CD4-positive, alpha-beta T cell treated with Interleukin-4 for 1 hour (primary cell): ENCODE results near the gene KMT5B.

Source experiments
- DNase-seq, 2 donors: peaks; one replicate each; pipeline ENCODE4 v3.0.0-alpha.2; 2020 to 2022

KMT5B gene

DNA sequence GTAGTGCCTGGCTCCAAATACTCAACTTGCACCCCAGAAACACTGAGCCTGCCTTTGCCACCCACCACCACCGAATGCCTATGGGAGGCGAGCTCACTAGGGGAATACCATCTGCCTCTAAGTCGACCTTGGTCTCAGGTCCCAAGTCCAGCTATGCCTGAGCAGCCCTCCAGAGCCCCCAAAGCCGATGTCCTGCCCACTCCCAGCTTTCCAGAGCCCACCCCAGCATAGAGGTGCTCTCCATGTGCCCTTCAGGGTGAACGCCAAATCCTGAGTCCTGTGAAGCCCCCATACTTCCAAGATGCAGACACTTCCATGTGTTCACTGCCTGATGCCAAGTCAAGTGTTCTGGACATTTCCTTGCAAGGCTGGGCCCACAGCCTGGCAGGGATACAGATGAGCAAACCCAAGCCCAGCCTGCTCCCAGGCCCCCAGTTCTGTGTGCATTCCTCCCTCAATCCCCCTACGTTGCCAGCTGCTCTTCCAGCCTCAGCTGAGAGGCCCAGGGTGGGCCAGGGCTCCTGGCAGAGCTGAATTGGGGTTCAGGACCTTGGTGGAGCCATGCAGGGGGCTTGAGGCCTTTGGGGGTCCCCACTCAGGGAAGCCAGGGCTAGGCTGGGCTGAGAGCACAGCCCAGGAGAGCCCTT lies 2.6 kb upstream of the KMT5B start:
- no peak for DNase-seq

DNA sequence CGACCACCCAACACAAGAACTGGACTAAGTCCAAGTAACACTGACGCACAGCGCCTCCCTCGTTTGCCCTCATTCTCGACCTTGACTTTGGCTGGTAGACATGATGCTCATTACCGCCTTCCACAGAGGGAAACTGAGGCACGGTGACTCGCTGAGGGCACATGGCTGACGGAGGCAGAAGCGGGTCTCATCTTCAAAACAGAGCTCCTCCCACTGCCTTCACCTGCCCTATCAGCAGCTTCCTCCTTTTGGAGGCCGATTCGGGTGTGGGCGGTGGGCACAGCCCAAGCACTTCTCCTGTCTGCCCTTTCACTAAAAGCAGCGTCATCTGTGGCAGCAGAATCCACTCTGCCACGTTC lies 2.0 kb upstream of the KMT5B start:
- DNase-seq, result peak; percentile 15 to 26

- DNase-seq, result no peak
Measured at GRCh38 chr11:68214173-68215086, 1.3 kb upstream of the KMT5B start.

DNA sequence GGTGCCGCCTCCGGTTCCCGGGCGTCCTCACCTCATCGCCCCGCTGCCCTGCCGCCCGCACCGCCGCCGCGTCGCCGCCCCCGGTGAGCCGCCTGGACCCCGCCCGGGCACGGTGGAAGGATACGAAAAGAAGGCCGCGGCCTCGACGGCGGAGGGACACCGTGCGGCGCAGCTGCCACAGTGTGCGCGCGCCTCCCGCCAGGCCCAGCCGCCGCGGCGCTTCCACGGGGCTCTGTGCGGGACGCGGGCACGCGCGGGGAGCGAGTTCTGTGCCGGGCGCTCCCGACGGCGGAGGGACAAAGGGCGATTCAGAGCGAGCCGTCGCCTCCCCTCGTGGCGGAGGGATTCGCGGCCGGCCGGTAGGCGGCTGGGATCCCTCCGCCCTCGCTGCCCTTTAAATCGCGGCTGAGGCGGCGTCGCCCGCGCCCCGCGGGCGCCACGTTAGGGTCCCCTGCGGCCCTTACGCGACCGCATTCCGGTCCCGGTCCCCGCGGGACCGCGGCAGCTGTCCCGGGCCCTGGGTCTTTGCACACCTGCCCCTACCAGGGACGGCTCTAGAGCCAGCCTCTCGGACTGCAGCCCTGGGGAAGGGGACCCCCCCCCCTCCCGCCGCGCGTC lies 568 bp upstream of the KMT5B start:
- DNase-seq, result peak; percentile 82 to 90

- peak; percentile 70 to 71 for DNase-seq
Measured at GRCh38 chr11:68212421-68213134, 518 bp downstream of the KMT5B start.

- no peak for DNase-seq
Measured at GRCh38 chr11:68211546-68211945, 1.6 kb downstream of the KMT5B start.

DNA sequence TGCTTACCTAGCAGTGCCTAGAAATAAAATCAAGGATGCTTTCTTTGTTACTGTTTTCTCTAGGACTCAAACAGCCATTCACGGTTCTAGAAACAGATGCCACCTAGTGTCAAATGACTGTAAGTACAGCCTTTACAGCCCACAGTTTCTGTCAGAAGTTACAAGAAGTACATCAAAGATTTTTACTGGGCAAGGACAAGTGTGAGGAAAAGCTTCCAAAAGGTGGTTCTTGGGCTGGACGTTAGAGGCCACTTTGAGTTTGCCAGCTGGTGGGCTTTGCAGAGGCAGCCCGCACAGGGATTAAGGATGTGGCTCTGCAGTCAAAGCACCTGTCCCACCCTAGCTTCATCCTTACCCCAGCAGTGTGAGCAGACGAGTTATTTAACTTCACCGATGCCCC lies 6.9 kb downstream of the KMT5B start:
- peak; percentile 21 to 70 for DNase-seq

DNA sequence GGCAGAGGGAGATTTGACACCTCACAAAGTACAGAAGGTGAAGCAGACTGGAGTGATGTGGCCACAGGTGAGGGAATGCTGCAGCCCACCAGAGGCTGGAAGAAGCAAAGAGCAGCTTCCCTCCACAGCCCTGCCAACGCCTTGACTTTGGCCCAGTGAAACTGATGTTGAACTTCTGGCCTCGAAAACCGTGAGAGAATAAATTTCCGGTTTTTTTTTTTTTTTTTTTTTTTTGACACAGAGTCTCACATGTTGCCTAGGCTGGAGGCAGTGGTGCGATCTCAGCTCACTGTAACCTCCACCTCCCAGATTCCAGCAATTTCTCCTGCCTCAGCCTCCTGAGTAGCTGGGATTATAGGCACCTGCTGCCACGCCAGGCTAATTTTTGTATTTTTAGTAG lies 8.7 kb downstream of the KMT5B start:
- no peak for DNase-seq

DNA sequence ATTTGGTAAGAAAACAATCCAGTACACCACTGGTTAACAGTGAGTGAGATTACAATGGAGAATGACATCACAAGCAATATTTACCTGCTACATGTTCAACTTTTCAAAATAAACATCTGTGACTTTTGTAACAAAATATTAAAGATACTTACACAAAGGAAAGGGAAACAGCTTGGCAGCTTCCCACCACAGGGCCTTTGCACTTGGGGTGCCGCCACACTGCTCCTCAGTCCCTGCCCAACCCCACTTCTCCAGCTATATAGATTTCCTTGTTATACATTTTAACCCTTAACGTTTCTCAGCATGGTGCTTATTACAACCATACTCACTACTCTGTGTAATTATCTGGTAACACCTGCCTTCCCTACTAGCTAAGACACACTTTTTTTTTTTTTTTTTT lies 10.9 kb downstream of the KMT5B start:
- DNase-seq, result no peak

DNA sequence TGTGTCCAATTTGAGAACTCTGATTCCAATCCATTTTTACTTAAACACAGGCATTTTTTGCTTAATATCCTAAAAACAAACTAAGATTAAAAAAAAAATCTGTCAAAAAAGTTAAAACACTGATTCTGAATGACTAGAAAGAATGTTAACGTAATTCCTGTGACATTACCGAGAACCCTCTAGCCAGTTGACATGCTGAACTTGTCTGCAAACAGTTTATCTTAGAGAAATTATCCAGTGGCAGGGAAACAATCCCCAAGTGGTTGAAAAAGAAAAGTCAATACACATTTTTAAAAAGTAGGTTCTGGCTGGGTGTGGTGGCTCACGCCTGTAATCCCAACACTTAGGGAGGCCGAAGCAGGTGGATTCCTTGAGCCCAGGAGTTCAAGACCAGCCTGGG lies 11.6 kb downstream of the KMT5B start:
- no peak for DNase-seq

- no peak for DNase-seq
Measured at GRCh38 chr11:68200639-68201038, 12.5 kb downstream of the KMT5B start.

GRCh38 chr11:68199295-68199987 lies 13.7 kb downstream of the KMT5B start:
- no peak for DNase-seq

DNA sequence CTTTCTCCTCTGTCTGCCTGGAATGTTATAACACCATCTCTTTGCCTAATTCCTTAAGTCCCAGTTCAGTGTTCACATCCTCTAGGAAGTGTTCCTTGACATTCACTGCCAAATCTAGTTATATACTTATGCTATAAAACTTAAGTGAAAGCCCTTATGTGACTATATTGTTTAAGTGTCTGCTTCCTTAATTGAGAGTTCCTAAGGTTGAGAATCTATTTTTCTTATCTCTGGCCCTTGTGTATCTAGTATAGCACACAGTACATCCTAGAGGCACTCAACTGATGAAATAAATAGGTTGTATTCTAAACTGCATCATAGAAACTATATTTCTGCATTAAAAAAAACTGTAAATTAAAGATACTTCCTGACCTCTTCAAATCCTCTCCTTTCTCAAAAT lies 16.9 kb downstream of the KMT5B start:
- no peak for DNase-seq

DNA sequence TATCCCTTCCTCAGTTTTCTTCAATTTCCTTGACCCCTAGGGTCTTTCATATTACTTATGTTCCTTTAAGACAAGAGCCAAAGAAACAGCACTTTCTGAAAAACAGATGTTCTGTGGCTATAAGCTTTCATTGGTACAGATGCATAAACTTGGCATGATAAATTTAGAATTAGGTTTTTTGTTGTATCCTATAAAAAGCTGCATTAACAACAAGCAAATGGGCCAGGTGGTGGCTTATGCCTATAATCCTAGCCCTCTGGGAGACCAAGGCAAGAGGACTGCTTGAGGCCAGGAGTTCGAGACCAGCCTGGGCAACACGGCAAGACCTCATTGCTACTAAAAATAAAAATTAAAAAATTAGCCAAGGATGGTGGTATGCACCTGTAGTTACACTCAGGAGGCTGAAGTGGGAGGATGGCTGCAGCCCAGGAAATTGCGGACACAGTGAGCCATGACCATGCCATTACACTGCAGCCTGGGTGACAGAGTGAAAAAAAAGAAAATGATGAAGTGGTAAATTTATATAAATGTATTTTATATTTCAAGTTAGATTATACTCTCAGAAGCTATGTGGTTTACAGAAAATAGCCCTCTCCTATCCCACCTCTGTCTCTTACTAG lies 18.3 kb downstream of the KMT5B start:
- no peak for DNase-seq

GRCh38 chr11:68193018-68193417 lies 20.1 kb downstream of the KMT5B start:
- no peak for DNase-seq

GRCh38 chr11:68191661-68192579 lies 21.2 kb downstream of the KMT5B start:
- no peak for DNase-seq

- no peak for DNase-seq
Measured at GRCh38 chr11:68189888-68190287, 23.2 kb downstream of the KMT5B start.

DNA sequence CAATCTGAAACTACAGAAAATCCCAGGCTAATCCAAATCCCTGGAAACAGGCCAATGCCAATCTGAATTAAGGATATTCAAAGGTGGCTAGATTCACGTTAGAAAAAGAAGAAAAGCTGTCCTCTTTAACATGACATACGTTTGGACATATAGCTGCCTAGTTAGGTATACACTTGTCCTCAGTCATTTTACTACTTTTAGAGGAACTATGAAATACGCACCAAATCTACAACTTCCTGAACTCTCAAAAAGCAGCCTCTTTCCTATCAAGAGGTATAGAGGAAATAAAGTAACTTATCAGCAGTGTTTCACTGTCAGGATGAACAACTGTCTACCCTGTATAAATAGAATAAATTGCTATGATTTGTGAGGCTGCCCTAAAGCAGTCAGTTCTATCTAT lies 24.0 kb downstream of the KMT5B start:
- DNase-seq, result no peak

- DNase-seq, result no peak
Measured at GRCh38 chr11:68186061-68186460, 27.0 kb downstream of the KMT5B start.

DNA sequence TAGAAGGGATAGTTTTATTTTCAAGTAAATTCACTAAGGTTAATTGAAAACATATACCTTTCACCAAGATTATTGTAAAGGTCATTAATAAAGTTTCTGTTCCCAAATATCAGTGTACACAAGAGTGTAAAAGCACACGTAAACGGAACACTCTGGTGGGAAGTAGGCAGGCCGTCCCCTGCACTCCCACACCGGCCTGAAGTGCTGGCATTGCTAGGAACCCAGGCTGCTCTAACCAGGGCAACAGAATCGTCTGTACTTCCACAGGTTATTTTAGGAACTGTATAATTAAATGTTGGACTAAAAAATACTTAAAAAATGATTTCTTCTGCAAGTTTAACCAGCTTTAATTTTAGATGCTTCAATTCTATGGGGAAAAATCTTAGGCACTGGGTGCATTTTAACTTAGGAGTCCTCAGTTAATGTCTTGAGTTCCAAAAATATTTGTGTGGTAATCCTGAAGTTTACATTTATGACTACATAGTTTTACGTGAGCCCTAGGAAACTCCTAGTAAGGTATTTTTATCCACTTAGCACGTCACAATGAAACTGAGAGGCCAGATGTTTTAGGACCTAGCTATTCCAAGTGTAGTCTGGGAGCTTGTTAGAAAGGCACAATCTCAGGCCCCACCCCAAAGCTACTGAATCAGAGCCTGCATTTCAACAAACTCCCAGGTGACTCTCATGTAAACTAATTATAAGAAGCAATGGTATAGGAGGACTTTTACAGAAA lies 31.2 kb downstream of the KMT5B start:
- no peak for DNase-seq
